MM.1S (cell line): ENCODE results near the gene BMAL1.
"Not testable (repeated sequence)": the region's sequence is repeated elsewhere in the genome, so short reads cannot be mapped to it uniquely, and the experiment has no call there.

ENCODE experiments used
- DNase-seq: peaks from one replicate; pipeline ENCODE4 v3.0.0-alpha.2; 2015
- H2AFZ ChIP-seq: fragments of 300-600 bp; sonication (generic); 2 replicates; pipeline ENCODE4 v1.6.0; 2016; ENCODE audit warnings: antibody characterized with exemption, low read length
- H3F3A ChIP-seq: fragments of 300-600 bp; sonication (generic); 2 replicates; pipeline ENCODE4 v1.6.1; 2016; ENCODE audit warnings: mild to moderate bottlenecking, antibody characterized with exemption, low read length, moderate library complexity, mixed read lengths; ENCODE audit not compliant: insufficient read depth
- H3K27ac ChIP-seq: fragments of 300-600 bp; sonication (generic); 2 replicates; pipeline ENCODE4 v1.5.1; 2016; ENCODE audit warnings: mild to moderate bottlenecking, low read length
- H3K27me3 ChIP-seq: fragments of 300-600 bp; sonication (generic); replicated peaks from 2 replicates; pipeline ENCODE4 v1.6.0; 2016; ENCODE audit warnings: low read length; ENCODE audit not compliant: insufficient read depth
- H3K36me3 ChIP-seq: fragments of 300-600 bp; sonication (generic); replicated peaks from 2 replicates; pipeline ENCODE4 v1.6.1; 2016; ENCODE audit warnings: mild to moderate bottlenecking, low read length, mixed read lengths; ENCODE audit not compliant: insufficient read depth
- H3K4me1 ChIP-seq: fragments of 300-600 bp; sonication (generic); 2 replicates; pipeline ENCODE4 v1.6.1; 2016; ENCODE audit warnings: low read length, mixed read lengths
- H3K4me2 ChIP-seq: fragments of 300-600 bp; sonication (generic); 2 replicates; pipeline ENCODE4 v1.6.0; 2016; ENCODE audit warnings: low read depth, low read length
- H3K4me3 ChIP-seq: fragments of 300-600 bp; sonication (generic); 2 replicates; pipeline ENCODE4 v1.5.1; 2016; ENCODE audit warnings: low read length, mixed read lengths
- H3K79me2 ChIP-seq: fragments of 300-600 bp; sonication (generic); 2 replicates; pipeline ENCODE4 v1.6.1; 2016; ENCODE audit warnings: mixed run types, low read length, mixed read lengths
- H3K9ac ChIP-seq: fragments of 300-600 bp; sonication (generic); 2 replicates; pipeline ENCODE4 v1.6.1; 2016; ENCODE audit warnings: low read length, mixed read lengths
- H3K9me2 ChIP-seq: fragments of 300-600 bp; sonication (generic); replicated peaks from 2 replicates; pipeline ENCODE4 v1.6.1; 2016; ENCODE audit warnings: mild to moderate bottlenecking, low read length, mixed read lengths; ENCODE audit not compliant: insufficient read depth
- H3K9me3 ChIP-seq: fragments of 300-600 bp; sonication (generic); replicated peaks from 2 replicates; pipeline ENCODE4 v1.6.1; 2016; ENCODE audit warnings: mild to moderate bottlenecking, low read length, mixed read lengths; ENCODE audit not compliant: insufficient read depth
- H4K20me1 ChIP-seq: fragments of 300-600 bp; sonication (generic); 2 replicates; pipeline ENCODE4 v1.6.1; 2016; ENCODE audit warnings: mild to moderate bottlenecking, low read length, moderate library complexity, mixed read lengths; ENCODE audit not compliant: insufficient read depth
- CTCF ChIP-seq: fragments of 300-600 bp; sonication (generic); IDR thresholded peaks from 2 replicates; pipeline ENCODE4 v1.5.1; 2016; ENCODE audit warnings: antibody characterized with exemption, low read length, mixed read lengths
- EZH2 ChIP-seq: fragments of 300-600 bp; sonication (generic); optimal IDR thresholded peaks from 2 replicates; pipeline ENCODE3; 2017; ENCODE audit warnings: low read depth, mild to moderate bottlenecking, antibody characterized with exemption, low read length, mixed read lengths
- EZH2phosphoT487 ChIP-seq: fragments of 300-600 bp; sonication (generic); IDR thresholded peaks from 2 replicates; pipeline ENCODE4 v1.6.1; 2018; ENCODE audit warnings: antibody characterized with exemption, low read length

BMAL1 gene

GRCh38 chr11:13388741-13389140 lies 111.2 kb downstream of the BMAL1 start:
- TF ChIP-seq EZH2 (no peak), EZH2phosphoT487 (no peak), CTCF (no peak)
- H3K79me2 ChIP-seq = no peaks in the 10 kb centered on the region
- DNase-seq = no peak
- H2AFZ ChIP-seq = no peak overlapping the region
- H3K9me3 ChIP-seq = no peaks in the 10 kb centered on the region
- no peaks in the 10 kb centered on the region for H3K27me3 ChIP-seq
- no peaks in the 10 kb centered on the region for H3K4me1 ChIP-seq
- H4K20me1 ChIP-seq = no peaks in the 10 kb centered on the region
- H3K4me2 ChIP-seq = no peak overlapping the region
- no peaks in the 10 kb centered on the region for H3F3A ChIP-seq
- H3K27ac ChIP-seq = no peak overlapping the region
- H3K36me3 ChIP-seq = peaks cover 8% of the 10 kb centered on the region; the same call in 1 of the 2 replicates
- H3K4me3 ChIP-seq = no peak overlapping the region
- no peaks in the 10 kb centered on the region for H3K9me2 ChIP-seq
- H3K9ac ChIP-seq = no peak overlapping the region

- Histone ChIP-seq H3K9me2 (no peaks in the 10 kb centered on the region), H3F3A (no peaks in the 10 kb centered on the region), H4K20me1 (no peaks in the 10 kb centered on the region), H3K4me1 (no peaks in the 10 kb centered on the region), H2AFZ (no peak overlapping the region), H3K4me2 (no peak overlapping the region), H3K9ac (no peak overlapping the region), H3K27ac (no peak overlapping the region), H3K27me3 (no peaks in the 10 kb centered on the region), H3K79me2 (no peaks in the 10 kb centered on the region), H3K9me3 (no peaks in the 10 kb centered on the region), H3K4me3 (no peak overlapping the region), H3K36me3 (peaks cover 8% of the 10 kb centered on the region; the same call in 1 of the 2 replicates)
- TF ChIP-seq EZH2 (no peak), EZH2phosphoT487 (no peak), CTCF (no peak)
- no peak for DNase-seq
Observed at GRCh38 chr11:13391217-13391616, 113.6 kb downstream of the BMAL1 start.

GRCh38 chr11:13398335-13398734 lies 120.7 kb downstream of the BMAL1 start:
- H3K27me3 ChIP-seq, H3K9ac ChIP-seq, H3F3A ChIP-seq, H3K9me3 ChIP-seq, H3K79me2 ChIP-seq, H3K4me1 ChIP-seq, H2AFZ ChIP-seq, H3K27ac ChIP-seq, H3K36me3 ChIP-seq, H3K9me2 ChIP-seq, H3K4me2 ChIP-seq, DNase-seq, H4K20me1 ChIP-seq, H3K4me3 ChIP-seq: not testable (repeated sequence)

GRCh38 chr11:13405220-13405619 lies 127.6 kb downstream of the BMAL1 start:
- Histone ChIP-seq H3K27ac (no peak overlapping the region), H4K20me1 (no peaks in the 10 kb centered on the region), H3K9me3 (no peaks in the 10 kb centered on the region), H3F3A (no peaks in the 10 kb centered on the region), H3K4me2 (no peak overlapping the region), H3K4me3 (no peak overlapping the region), H3K79me2 (no peaks in the 10 kb centered on the region), H3K36me3 (no peaks in the 10 kb centered on the region), H3K4me1 (no peaks in the 10 kb centered on the region), H3K27me3 (no peaks in the 10 kb centered on the region), H2AFZ (no peak overlapping the region), H3K9ac (no peak overlapping the region), H3K9me2 (no peaks in the 10 kb centered on the region)
- TF ChIP-seq CTCF (no peak), EZH2 (no peak), EZH2phosphoT487 (no peak)
- DNase-seq = no peak
